GM18499 (cell line): Measurements from ENCODE around the gene MIB2.
"Not testable (repeated sequence)": the region's sequence is repeated elsewhere in the genome, so short reads cannot be mapped to it uniquely, and the experiment has no call there.

Experiments
- ATAC-seq: cut with Tn5 transposase; IDR thresholded peaks from one replicate; pipeline ENCODE4 v1.9.1; 2021; ENCODE audit warnings: moderate number of reproducible peaks; ENCODE audit not compliant: insufficient read depth, unreplicated experiment

The MIB2 gene

GRCh38 chr1:1674806-1675205 is 59.5 kb downstream of the MIB2 start:
- ATAC-seq, result not testable (repeated sequence)

DNA sequence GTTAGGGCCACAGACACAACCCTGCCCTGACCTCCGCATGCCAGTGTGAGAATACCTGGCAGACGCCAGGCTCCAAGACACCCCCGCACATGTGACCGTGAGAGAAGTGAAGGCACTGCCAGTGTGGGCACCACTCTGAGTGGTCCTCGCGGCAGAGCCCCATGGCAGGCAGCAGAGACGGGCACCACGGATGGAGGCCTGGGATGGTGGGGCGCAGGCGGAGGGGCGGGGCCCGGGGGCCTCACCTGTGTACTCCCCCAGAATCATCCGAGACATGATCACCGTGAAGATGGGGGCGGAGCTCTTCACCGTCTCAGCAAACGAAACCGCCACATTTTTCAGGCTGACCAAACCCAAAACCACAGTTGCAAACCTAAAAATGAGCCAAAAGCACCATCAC is 59.9 kb downstream of the MIB2 start:
- ATAC-seq, result not testable (repeated sequence)

GRCh38 chr1:1676087-1676486 is 60.8 kb downstream of the MIB2 start:
- not testable (repeated sequence) for ATAC-seq

DNA sequence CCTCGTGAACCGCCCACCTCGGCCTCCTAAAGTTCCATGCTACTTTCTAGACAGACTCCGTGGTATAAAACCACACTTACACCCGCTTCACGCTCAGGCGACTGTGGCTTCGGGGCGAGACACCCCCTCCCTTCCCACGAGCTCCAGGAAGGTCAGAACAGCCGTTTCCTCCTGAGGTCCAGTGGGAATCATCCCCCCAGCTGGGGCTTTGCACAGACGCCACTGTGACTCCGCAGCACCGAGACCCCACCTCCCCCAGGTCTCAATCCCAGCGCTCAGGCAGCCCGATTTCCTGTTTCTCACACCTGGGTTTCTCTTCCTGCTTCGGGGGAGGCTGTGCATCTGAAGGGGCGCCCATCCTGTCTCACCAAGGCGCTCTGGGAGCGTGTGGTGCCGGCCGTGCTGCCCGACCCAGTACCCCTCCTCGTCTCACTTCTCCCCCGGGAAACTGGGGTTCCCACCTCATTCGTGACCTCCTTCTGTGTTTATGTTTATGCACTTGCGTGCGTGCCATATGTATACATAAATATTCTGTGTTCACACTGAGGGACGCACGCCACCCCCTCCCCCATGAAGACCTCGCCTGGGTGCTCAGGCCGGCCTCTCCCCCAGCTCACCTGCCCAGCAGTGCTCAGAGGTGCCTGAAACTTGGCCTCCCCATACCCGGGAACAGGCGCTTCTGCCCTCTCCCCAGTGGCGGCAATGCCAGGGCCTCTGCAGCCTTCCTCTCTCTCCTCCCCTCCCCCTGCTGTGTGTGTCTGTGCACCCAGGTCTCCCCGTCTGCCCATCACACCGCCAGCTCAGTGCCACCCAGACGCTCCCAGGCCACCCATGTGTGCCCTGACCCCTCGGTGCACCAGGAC is 62.6 kb downstream of the MIB2 start:
- no peak for ATAC-seq

- no peak for ATAC-seq
Measured at GRCh38 chr1:1678581-1679380, 63.5 kb downstream of the MIB2 start.
